ENCODE measurements around the gene TLCD1.
"Not testable (repeated sequence)": the region's sequence is repeated elsewhere in the genome, so short reads cannot be mapped to it uniquely, and the experiment has no call there.

The TLCD1 gene

DNA sequence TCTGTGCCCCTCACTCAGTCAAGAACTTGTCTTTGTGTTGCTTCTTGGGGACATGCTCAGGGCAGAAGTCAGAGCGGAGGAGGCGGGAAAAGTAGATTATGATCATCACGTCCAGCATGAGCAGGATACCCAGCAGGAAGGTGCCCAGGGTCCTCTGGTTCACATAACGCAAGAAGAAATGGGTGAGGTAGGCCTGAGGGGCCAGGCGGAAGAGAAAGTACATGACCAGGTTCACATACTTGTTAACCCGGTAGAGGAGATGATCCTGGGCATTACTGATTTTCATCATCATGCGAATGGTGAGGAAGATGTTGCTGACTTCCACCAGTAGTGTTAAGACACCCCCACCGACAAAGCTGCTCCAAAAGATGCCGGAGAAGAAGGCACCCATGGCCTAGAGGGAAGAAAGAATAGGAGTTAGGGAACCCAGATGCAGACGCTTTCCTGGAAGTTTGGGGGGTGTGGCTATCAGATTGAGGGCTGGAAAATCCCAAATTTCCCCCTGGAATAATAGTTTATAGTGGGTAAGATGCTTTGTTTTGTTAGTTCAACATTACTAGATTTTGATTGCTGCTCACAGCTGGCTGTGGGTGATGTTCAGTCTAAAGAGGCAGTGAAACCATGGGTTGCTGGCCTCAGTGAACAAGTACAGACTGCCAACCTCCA, 1.4 kb downstream of the TLCD1 start:
- peak overlapping the region; percentile 99 for H3K27ac ChIP-seq
- ChIA-PET CTCF (interaction anchor here (1.0 to 5.6 kb wide), 2 partner anchors 23 to 78 kb away, joined by 3 to 249 read pairs; partner anchors contain the start of gene TRAF4), POLR2A (ENCODE audit: low non-redundant PET) (interaction anchor here (5.5 kb wide), 1 partner anchor 20 kb away, joined by 95 read pairs; the partner anchor contains the start of gene TRAF4)
- no peak for DNase-seq (ENCODE audit: low spot score)
- TF ChIP-seq, protein P1, sequence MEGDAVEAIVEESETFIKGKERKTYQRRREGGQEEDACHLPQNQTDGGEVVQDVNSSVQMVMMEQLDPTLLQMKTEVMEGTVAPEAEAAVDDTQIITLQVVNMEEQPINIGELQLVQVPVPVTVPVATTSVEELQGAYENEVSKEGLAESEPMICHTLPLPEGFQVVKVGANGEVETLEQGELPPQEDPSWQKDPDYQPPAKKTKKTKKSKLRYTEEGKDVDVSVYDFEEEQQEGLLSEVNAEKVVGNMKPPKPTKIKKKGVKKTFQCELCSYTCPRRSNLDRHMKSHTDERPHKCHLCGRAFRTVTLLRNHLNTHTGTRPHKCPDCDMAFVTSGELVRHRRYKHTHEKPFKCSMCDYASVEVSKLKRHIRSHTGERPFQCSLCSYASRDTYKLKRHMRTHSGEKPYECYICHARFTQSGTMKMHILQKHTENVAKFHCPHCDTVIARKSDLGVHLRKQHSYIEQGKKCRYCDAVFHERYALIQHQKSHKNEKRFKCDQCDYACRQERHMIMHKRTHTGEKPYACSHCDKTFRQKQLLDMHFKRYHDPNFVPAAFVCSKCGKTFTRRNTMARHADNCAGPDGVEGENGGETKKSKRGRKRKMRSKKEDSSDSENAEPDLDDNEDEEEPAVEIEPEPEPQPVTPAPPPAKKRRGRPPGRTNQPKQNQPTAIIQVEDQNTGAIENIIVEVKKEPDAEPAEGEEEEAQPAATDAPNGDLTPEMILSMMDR (conservative IDR thresholded peaks at IDR 0.05; ENCODE audit: low read depth), result no peak

DNA sequence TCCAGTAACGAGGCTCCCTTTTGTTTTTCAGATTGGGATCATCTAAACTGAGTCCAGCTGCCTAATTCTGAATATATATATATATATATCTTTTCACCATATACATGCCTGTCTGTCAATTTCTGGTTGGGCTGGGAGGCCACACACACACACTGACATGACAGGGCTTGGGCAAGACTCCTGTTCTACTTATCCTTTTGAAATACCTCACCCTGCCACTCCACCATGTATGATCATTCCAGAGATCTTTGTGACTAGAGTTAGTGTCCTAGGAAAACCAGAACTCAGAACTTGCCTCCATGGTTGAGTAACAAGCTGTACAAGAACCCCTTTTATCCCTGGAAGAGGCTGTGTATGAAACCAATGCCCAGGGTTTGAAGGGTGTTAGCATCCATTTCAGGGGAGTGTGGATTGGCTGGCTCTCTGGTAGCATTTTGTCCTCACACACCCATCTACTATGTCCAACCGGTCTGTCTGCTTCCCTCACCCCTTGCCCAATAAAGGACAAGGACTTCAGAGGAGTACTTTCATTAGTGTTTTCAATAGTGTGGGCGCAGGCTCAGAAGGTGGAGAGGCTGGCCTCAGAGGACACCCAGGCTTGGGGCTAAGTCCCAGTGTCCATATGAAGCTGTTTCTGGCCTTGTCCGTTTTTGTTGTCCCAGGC, 2.1 kb downstream of the TLCD1 start:
- H3K27ac ChIP-seq, result peak overlapping the region; percentile 99
- ChIA-PET CTCF (interaction anchor here (5.6 kb wide), 1 partner anchor 24 kb away, joined by 249 read pairs; the partner anchor contains the start of gene TRAF4), POLR2A (ENCODE audit: low non-redundant PET) (interaction anchor here (5.5 kb wide), 1 partner anchor 20 kb away, joined by 95 read pairs; the partner anchor contains the start of gene TRAF4)
- not testable (repeated sequence) for DNase-seq (ENCODE audit: low spot score)

DNA sequence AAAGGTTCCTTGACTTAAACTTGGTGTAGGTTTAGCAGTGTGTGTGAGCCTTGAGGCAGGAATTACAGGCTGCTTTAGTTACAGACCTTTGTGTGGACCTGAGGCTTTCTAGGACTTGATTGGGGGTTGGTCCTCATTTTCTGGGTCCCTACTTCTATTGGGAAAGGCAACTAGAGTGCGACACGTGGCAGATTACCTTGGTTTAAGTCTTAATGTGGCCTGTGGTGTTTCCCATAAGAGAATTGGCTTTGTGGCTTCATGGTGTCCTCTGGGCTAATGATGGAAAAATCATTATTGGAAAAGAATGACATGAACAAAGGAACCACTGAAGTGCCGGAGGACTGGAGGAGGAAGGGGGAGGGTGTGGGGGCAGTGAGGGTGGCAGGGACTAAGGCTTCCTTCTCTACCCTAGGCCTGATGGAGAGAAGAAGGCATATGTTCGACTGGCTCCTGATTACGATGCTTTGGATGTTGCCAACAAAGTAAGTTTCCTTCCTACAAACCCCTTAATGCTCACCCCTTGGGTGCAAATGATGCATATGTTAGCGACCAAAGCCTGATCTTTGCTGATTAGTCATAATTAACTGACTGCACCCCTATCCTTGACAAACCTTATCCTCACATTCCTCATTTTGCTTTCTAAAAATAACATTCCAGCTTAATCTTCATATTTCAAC, 2.7 kb downstream of the TLCD1 start:
- ChIA-PET CTCF (no interaction called here), POLR2A (ENCODE audit: low non-redundant PET) (interaction anchor here (0.7 kb wide), 1 partner anchor 226 kb away, joined by 10 read pairs; no protein-coding TSS in a partner anchor)
- DNase-seq (ENCODE audit: low spot score), result no peak
- H3K27ac ChIP-seq, result peak overlapping the region; percentile 99
- TF ChIP-seq, protein P1 (conservative IDR thresholded peaks at IDR 0.05; ENCODE audit: low read depth), result no peak

DNA sequence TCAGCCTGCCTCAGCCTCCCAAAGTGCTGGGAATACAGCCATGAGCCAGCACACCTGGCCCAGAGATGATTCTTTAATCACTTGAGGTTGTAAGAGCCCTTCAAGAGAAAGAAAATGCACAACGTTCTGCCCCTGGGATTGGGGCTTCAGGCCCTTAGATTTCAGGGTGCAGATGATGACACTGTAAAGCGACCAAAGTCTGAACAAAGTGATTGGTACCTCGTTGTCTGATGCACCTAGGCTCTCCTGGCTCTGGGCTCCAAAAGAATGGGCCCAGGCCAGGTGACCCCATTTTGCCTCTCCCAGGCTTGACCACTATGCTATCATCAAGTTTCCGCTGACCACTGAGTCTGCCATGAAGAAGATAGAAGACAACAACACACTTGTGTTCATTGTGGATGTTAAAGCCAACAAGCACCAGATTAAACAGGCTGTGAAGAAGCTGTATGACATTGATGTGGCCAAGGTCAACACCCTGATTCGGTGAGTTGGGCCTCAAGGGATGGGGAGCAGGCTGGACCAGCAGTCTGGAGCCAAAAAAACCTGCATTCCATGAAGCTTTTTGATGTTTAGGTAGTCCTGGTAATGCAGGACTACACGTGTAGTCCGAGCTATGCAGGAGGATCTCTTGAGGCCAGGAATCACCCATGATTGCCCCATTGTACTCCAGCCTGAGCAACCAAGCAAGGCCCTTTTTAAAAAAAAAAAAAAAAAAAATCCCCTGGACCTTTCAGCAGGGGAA, 3.4 kb downstream of the TLCD1 start:
- no peak for DNase-seq (ENCODE audit: low spot score)
- peak overlapping the region; percentile 99 for H3K27ac ChIP-seq
- ChIA-PET POLR2A (ENCODE audit: low non-redundant PET) (interaction anchor here (0.7 kb wide), 1 partner anchor 227 kb away, joined by 10 read pairs; no protein-coding TSS in a partner anchor), CTCF (interaction anchor here (0.9 kb wide), 1 partner anchor 10 kb away, joined by 5 read pairs; no protein-coding TSS in a partner anchor)
- TF ChIP-seq, protein P1 (conservative IDR thresholded peaks at IDR 0.05; ENCODE audit: low read depth), result no peak

DNA sequence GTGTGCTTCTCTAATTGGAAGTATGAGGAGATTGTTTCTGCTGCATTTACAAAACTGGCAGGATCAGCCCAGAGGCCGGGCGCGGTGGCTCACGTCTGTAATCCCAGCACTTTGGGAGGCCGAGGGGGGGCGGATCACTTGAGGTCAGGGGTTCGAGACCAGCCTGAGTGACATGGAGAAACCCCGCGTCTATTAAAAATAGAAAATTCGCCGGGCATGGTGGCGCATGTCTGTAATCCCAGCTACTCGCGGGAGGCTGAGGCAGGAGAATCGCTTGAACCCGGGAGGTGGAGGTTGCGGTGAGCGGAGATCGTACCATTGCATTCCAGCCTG, 5.1 kb downstream of the TLCD1 start:
- H3K27ac ChIP-seq, result peak overlapping the region; percentile 99
- CTCF ChIA-PET; POLR2A ChIA-PET (ENCODE audit: low non-redundant PET); DNase-seq (ENCODE audit: low spot score): not testable (repeated sequence)

DNA sequence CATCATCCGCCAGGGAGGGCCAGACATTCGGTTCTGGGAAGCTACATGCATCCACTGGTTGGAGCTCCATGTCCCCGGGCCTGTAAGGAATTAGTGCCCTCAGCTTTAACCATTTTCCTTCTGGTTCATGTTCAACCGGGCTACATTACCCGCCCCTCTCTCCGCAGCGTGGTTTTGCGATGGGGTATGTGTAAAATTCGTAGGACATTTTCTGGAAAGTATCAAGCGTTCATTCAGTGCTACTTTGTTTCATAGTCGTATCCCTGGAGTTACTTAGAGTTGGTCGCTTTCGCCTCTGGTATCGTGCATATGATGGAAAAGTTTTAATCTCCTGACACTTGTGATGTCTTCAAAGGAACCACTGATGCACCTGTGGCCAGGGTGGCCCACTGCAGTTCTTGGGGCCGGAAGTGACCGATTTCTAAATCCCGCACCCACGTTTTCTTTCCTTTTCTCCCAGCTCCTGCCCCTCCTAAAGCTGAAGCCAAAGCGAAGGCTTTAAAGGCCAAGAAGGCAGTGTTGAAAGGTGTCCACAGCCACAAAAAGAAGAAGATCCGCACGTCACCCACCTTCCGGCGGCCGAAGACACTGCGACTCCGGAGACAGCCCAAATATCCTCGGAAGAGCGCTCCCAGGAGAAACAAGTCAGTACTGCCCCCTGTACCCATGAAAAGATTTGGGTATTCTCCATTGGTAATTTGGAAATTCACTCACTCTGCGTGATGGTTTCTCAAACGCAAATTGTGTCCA, 5.6 kb downstream of the TLCD1 start:
- POLR2A ChIA-PET (ENCODE audit: low non-redundant PET), result interaction anchor here (0.6 to 1.8 kb wide), 4 partner anchors 10 to 80 kb away, joined by 3 to 11 read pairs (median 6); partner anchors contain the start of gene PROCA1
- H3K27ac ChIP-seq, result peak overlapping the region; percentile 99
- no peak for DNase-seq (ENCODE audit: low spot score)
- CTCF ChIA-PET, result no interaction called here
- TF ChIP-seq, protein P1 (conservative IDR thresholded peaks at IDR 0.05; ENCODE audit: low read depth), result peak; percentile 12; the same call in 1 of the 2 replicates
